ENCODE results near the gene PDS5A.

GRCh38 chr4:39834269-39834668, 143.4 kb downstream of the PDS5A start:
- no peak for TF ChIP-seq POLR2A (IDR thresholded peaks at IDR 0.05; ENCODE audit: low read length)
- no peak for TF ChIP-seq GATA1 (IDR thresholded peaks at IDR 0.05; ENCODE audit: low read depth, low read length)

All from erythroblast (primary cell).